ENCODE results near the gene XRCC3.

The XRCC3 gene

DNA sequence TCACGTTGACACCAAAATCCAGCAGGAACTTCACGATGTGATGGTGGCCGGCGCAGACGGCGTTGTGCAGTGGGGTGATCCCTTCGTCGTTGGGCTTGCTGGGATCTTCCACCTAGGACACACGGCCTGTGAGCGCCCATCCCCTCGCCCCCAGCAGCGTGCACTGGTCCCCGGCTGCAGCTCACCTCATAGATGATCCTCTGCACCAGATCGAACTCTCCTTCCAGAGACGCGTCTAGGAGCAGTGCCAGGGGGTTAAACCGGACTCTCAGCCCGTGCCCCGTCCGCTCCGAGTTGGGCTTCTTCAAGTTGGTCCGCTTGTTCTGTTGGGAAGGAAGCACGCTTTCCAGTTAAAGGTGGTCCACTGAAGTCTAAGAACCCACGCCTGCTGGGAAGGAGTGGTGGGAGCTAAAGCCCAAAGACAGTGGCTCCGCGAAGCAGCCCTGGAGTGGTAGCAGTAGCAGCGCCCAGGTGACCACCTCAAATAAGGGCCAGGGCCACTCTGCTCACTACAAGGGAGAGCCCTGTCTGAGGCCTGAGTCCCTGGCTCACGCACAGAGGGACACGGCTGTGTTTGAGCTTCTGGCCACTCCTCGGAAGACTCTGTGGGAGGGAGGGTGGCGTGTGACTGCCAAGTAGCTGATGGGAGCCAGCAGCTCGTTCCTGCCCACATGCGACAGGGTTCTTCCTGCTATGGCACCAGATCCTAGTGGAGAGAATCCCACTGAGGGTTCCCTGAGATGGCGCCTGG, 23.6 kb upstream of the XRCC3 start:
- ATAC-seq (no peak), DNase-seq (no peak)

GRCh38 chr14:103738166-103738565, 22.9 kb upstream of the XRCC3 start:
- no peak for DNase-seq

GRCh38 chr14:103737432-103738045, 22.3 kb upstream of the XRCC3 start:
- DNase-seq (no peak), ATAC-seq (no peak)

More at GRCh38 chr14:103738166-103738565, 22.9 kb upstream of the XRCC3 start:
- no peak for ATAC-seq

- no peak for ATAC-seq
These were observed 21.5 kb upstream of the XRCC3 start for GRCh38 chr14:103736546-103737431.

DNA sequence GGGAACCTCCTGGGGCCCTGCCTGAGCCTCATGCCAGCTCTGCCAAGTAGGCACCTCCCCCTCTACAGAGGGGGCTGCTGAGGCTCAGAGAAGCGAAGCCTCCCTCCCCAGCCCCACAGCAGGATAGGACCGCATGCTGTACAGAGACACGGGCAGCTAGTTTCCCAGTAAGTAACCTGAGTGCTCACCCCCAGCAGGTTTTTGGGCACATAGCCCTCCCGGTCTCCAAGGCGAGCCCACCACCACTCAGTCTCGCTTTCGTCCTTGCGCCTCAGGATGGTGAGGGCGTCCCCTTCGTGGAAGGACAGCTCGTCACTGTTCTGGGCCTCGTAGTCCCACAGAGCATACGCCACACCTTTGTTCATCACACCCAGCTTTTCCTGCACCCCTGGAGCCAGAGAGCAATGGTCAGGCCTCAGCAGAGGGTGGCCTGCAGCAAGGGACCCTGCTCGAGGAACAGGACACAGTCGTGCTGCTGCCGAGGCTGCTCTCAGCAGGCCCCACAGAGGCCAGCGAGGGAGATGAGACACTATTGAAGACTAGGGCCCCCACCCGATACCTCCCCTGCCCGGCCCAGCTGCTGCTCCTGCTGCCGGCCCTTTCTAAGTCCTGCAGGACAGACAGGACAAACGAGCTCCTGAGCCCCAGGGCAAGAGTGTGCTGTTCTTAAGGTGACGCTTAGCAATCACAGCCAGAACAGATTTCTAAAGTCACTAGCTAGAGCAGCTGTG, 20.7 kb upstream of the XRCC3 start:
- DNase-seq (no peak), ATAC-seq (no peak)

More at GRCh38 chr14:103736546-103737431, 21.5 kb upstream of the XRCC3 start:
- no peak for DNase-seq

DNA sequence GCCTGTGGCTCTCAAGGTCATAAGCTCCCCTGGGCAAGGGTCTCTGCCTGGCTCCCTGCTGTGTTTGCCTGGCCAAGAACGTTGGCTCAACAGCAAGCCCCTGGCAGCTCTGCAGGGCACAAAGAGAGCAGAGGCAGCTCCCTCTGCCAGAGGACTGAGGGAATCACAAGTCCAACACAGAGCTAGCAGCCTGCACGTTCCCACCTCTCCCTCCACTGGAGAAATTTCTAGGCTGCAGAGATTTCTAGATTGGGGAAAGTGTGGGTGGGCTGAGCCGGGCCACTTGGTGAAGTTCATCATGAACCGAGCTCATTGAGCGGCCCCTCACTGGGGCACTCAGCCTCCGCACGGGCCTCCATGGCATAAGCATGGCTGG, 20.2 kb upstream of the XRCC3 start:
- ATAC-seq (no peak), DNase-seq (no peak)

DNA sequence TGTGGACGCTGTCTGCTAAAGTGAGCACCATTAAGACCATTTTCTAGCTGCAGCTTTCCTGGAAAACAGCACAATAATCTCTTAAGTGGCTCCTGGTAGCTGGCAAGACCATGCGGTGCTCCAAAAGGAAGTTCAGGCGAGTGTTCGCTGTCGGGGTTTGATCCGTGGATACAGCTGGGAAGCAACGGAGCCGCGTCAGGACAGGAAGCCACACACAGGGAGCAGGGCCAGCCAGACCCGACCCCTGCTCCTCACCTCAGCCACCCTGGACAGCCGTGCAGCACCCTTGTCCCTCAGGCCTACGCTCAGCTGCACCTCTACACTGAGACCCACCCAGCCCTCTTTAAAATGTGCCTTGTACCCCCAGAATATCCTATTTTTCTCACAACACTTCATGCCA, 19.8 kb upstream of the XRCC3 start:
- ATAC-seq (no peak), DNase-seq (no peak)

DNA sequence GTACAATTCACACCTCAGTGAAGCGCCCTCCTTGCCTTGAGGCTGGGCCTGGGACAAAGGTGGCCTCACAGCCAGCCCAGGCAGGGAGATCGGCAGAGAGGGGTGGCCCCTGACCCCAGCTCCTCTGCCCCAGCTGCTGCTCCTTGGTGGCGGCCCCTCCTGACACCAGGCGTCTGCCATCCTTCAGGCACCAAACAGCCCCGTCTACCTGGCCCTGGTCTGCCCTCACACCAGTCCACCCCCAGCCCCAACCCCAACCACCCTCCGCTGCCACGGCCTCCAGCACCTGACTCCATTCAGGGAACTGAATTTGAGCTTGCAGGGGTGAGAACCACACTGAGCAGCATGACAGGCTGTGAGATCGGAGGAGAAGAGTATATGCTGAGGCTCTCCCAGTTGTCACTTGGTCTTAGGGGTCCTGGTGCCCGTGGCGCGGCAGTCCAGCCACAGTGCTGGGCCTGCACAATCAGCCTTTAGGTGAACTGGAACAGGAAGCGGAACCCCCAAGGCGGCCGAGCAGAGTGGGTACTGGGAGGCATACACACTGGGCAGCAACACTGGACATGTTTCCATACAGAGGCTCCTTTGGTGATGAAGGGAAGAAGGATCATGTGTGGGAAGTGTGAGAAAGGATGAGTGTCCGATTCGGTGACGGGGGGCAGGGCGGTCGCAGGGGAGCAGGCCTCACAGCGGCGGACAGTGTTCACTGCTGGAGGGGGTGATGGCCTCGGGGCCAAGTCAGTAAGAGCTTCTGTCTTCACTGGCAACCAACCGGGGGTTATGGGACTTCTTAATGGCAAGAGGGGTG, 19.0 kb upstream of the XRCC3 start:
- DNase-seq (no peak), ATAC-seq (no peak)

- ATAC-seq (no peak), DNase-seq (no peak)
These were observed 18.4 kb upstream of the XRCC3 start for GRCh38 chr14:103733651-103734050.

- no peak for ATAC-seq
- no peak for DNase-seq
These were observed 17.8 kb upstream of the XRCC3 start for GRCh38 chr14:103732868-103733620.

GRCh38 chr14:103731916-103732867, 16.9 kb upstream of the XRCC3 start:
- ATAC-seq (no peak), DNase-seq (no peak)

- DNase-seq (no peak), ATAC-seq (no peak)
These were observed 16.2 kb upstream of the XRCC3 start for GRCh38 chr14:103731481-103731880.

GRCh38 chr14:103730490-103731035, 15.3 kb upstream of the XRCC3 start:
- ATAC-seq = no peak
- DNase-seq = no peak

DNA sequence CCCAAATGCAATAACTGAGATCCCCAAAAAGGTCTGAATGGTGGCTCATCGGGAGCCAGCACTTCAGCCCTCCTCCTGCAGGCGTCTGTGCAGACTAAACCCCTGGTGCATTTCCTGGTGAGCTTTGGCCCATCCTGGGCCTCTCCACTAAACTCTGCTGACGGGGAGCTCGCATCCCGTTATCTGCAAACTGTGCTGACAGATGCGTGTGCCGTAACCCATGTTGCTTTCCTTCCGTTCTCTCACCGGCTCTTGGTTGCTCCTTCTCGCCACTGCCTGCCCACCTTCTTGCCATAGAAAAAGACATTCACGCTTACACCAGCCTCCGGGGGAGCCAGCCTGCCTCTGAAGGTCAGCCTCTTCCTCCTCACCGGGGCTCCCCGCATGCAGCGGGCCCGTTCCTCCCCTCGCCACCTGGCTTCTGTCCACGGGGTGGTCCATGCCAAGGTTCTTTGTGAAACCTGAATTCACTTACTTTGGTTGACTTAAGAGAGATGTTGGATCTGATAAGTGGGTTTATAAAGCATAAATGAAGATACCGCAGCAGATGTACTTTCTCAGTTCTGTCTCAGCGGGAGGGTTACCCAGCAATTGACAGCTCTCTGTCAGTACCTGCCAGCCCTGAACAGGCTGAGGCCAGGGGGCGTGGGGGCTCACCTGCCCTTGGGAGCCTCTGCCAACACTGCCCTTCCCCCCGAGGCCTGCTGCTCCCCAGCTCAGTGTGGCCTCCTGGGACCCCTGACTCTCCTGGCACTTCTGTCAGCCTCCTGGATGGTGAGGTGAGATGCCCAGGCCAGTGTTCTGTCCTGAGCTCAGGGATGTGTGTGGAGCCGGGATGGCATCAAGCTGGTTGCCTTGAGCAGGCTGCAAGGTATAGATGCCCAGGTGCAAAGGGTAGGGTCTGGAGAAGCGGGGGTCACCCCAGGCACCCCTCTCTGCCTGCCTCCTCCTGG, 14.5 kb upstream of the XRCC3 start:
- no peak for DNase-seq
- no peak for ATAC-seq

DNA sequence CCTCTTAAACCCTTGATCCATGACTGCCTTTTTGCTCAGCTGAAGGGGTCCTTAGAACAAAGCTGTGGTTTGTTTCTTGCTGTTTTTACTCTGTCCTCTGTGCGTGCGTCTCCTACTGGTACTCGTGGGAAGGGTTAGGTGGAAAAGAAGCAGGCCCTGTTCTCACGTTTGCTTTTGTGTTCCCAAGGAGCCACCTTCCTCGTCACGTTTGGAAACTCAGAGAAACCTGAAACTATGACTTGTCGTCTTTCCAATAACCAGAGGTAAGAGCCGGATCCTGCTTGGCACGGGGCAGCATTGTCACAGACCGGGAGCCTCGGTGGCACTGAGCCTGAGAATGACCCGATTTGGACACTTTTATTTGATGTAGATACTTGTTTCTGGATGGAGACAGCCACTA, 13.5 kb upstream of the XRCC3 start:
- no peak for ATAC-seq
- DNase-seq = no peak

DNA sequence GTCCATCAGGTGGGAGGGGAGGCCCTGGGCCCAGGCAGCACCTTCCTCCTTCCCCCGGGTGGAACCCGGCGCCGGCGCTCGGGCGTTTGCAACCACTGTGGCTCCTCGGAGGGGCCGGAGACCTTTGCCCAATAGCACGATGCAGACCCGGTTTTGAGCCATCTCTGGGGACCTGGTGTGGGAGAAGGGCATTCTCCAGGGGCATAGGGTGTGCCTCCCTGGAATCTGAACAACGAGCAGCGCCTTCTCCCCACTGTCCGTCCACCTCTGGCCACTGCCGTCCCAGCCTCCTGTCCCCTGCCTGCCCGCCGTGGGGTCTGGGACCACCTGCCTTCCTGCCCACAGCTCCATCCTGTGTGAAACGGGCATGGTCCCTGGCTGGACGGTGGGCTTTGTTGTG, 12.9 kb upstream of the XRCC3 start:
- no peak for ATAC-seq
- no peak for DNase-seq

- DNase-seq (no peak), ATAC-seq (no peak)
These were observed 12.2 kb upstream of the XRCC3 start for GRCh38 chr14:103727313-103727980.
